SK-N-SH (cell line): ENCODE data around the gene KRT36.

ENCODE experiments used
- CHD2 ChIP-seq: fragments of 150-350 bp; IDR thresholded peaks from 2 replicates; pipeline ENCODE4 v1.6.1; 2018; ENCODE audit warnings: low read length; ENCODE audit not compliant: partially characterized antibody
- EZH2phosphoT487 ChIP-seq: fragments of 200-600 bp; sonication (generic); IDR thresholded peaks from 2 replicates; pipeline ENCODE4 v1.6.1; 2017; ENCODE audit warnings: low read depth, mixed run types, mild to moderate bottlenecking, antibody characterized with exemption, moderate library complexity, borderline replicate concordance
- FOXJ3 ChIP-seq: sonication (generic); formaldehyde crosslinking; IDR thresholded peaks from 2 replicates; pipeline ENCODE4 v1.5.1; 2020; ENCODE audit warnings: mild to moderate bottlenecking, missing genetic modification reagents
- FOXM1 ChIP-seq: IDR thresholded peaks from 2 replicates; pipeline ENCODE4 v1.4.0; 2012; ENCODE audit warnings: low read depth, mild to moderate bottlenecking
- POLR2AphosphoS5 ChIP-seq: IDR thresholded peaks from 2 replicates; pipeline ENCODE4 v1.6.1; 2012; ENCODE audit warnings: low read depth, low read length
- YY1 ChIP-seq: IDR thresholded peaks from 2 replicates; pipeline ENCODE4 v1.4.0; 2012; ENCODE audit warnings: low read depth, mild to moderate bottlenecking
- TF ChIP-seq, protein P1 (sequence below): fragments of 200-600 bp; sonication (generic); IDR thresholded peaks from 2 replicates; pipeline ENCODE4 v1.6.1; 2017; ENCODE audit warnings: antibody characterized with exemption, mild to moderate bottlenecking, moderate library complexity
- TF ChIP-seq, protein P2 (sequence below): IDR thresholded peaks from 2 replicates; pipeline ENCODE4; 2012
- TF ChIP-seq, protein P3 (sequence below): IDR thresholded peaks from 2 replicates; pipeline ENCODE4 v1.4.0; 2012; ENCODE audit warnings: low read depth

DNA sequence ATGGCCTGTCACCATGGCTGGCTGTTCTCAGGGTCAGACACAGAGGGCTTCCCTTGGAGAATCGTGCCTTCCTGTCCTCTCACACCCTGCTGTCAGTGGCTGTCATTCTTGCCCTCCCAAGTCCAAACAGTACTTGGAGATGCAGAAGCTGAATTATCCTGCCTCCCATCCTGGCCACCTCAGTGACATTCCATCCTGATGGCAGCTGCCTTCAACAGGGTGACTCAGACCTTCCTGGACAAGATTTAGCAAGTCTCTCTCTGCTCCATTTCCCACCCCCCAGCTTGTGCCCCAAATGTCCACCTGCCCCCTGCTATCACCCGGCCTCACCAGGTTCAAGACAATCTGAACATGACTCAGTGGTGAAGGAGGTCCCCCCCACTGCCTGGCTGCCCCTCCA, 4.8 kb upstream of the KRT36 start:
- TF ChIP-seq, protein P1, sequence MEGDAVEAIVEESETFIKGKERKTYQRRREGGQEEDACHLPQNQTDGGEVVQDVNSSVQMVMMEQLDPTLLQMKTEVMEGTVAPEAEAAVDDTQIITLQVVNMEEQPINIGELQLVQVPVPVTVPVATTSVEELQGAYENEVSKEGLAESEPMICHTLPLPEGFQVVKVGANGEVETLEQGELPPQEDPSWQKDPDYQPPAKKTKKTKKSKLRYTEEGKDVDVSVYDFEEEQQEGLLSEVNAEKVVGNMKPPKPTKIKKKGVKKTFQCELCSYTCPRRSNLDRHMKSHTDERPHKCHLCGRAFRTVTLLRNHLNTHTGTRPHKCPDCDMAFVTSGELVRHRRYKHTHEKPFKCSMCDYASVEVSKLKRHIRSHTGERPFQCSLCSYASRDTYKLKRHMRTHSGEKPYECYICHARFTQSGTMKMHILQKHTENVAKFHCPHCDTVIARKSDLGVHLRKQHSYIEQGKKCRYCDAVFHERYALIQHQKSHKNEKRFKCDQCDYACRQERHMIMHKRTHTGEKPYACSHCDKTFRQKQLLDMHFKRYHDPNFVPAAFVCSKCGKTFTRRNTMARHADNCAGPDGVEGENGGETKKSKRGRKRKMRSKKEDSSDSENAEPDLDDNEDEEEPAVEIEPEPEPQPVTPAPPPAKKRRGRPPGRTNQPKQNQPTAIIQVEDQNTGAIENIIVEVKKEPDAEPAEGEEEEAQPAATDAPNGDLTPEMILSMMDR = no peak
- no peak for TF ChIP-seq CHD2
- TF ChIP-seq FOXM1 = no peak
- TF ChIP-seq EZH2phosphoT487 = no peak
- TF ChIP-seq, protein P2, sequence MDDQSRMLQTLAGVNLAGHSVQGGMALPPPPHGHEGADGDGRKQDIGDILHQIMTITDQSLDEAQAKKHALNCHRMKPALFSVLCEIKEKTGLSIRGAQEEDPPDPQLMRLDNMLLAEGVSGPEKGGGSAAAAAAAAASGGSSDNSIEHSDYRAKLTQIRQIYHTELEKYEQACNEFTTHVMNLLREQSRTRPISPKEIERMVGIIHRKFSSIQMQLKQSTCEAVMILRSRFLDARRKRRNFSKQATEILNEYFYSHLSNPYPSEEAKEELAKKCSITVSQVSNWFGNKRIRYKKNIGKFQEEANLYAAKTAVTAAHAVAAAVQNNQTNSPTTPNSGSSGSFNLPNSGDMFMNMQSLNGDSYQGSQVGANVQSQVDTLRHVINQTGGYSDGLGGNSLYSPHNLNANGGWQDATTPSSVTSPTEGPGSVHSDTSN = no peak
- no peak for TF ChIP-seq POLR2AphosphoS5
- no peak for TF ChIP-seq YY1
- TF ChIP-seq, protein P3, sequence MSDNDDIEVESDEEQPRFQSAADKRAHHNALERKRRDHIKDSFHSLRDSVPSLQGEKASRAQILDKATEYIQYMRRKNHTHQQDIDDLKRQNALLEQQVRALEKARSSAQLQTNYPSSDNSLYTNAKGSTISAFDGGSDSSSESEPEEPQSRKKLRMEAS = no peak
- no peak for TF ChIP-seq FOXJ3 (CRISPR knock-in tag)
